COLO829 (cell line): ENCODE data around the gene UBTD2.
A peak's percentile ranks its signal among the peaks of the same experiment; 100 is the strongest.

Source experiments
- DNase-seq: peaks from one replicate; pipeline ENCODE4 v3.0.0; 2012; ENCODE audit warnings: low spot score

The UBTD2 gene

DNA sequence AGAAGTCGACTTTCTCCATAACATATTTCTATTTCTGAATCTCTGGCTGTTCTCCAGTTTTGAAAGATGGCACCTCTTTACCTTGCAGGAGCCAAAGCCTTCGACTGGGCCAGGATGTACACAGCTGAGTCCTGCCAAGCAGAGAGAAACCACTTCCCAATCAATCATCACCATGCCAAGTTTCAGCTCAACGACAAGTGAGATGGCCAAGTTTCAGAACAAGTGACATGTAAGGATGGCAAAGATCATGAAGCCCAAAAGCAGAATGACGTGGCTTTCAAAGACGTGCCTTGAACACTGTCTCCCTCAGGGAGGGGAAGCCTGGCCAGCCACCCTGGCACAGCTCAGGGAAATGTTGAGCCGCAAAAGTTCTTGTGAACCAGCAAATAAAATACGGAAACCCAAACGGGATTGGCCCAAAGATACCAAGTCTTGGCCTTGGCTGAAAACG lies 113.3 kb downstream of the UBTD2 start:
- DNase-seq = no peak

DNA sequence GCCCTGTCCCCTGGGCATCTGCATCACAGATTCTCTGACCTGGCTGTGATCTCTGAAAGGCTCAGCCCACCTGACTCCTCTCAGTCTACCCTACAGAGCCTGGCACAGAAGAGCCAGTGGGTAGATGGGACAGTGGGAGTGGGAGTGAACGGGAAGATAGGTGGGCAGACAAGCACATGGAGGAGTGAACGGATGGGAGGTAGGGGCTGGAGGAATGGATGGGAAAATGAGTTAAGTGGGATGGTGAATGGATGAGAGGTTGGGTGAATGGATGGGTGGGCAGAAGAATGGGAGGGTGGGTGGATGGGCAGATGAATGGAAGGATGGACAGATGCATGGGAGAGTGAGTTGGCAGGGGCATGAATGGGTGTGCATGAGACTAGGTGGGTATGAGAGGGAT lies 114.3 kb downstream of the UBTD2 start:
- DNase-seq = no peak

DNA sequence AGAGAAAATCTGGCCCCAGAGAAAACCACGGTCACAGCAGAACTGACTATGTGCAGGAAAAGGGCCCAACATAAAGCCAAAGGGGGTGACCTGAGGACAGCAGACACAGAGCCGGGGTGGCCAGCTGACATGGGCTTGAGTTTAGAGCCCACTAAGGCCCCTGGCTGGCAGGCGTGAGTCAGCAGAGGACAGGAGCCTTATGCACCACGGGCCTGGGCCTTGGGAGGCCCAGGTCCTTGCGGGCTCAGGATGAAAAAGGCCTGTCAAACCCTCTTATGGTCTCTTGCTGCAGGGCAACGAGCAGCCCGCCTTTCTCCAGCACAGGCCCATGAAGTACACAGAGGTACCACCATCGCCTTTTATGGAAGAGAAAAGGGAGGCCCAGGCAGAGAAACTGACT lies 115.3 kb downstream of the UBTD2 start:
- no peak for DNase-seq

DNA sequence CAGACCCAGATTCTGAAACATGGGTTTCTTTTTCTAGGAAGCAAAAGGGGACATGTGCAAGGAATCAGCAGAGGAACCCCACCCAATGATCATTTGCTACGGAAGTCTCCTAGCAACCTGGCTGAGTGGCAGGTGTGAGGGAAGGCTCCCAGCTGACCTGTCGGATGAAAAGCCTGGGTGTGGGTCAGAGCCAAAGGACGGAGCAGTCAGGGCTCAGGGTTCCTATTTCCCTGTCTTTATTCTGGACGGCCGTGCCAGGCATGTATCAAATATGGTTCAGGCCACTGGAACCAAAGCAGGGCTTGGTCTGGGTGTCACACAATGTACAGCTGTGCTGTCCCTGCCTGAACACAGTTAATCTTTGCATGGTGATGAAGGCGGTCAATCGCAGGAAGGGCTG lies 115.7 kb downstream of the UBTD2 start:
- no peak for DNase-seq

DNA sequence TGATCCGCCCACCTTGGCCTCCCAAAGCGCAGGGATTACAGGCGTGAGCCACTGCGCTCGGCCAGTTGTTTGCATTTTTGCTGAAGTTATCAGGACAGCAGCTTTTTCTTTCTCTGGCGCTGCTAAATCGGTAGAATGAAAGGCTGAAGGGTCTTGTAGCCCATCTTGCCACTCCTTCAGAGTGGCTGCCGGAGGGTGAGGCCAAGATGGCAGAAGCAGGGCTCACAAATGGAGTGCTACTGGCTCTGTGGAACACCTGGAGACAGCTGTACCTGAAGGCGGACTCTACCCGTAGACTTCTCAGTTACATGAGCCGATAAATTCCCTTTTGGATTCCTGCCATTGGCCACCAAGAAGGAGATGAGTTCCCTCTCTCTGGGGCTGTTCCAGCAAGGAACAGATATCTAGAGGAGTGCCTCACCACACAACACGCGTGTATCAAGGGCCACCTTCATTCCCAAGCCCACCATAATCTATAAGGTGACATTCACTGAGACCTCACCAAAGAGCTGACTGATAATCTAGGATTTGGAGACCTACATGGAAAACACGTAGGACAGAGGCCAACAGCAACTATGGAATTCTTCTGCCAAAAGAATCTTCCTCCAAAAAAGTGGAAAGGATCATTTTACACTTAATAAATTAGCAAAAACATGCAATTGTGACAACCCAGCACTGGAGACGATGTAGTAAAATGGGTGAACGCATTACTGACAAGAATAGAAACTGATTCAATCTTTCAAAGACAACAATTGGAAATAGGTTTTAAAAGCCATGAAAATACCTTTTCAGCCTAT lies 117.3 kb downstream of the UBTD2 start:
- DNase-seq = no peak

DNA sequence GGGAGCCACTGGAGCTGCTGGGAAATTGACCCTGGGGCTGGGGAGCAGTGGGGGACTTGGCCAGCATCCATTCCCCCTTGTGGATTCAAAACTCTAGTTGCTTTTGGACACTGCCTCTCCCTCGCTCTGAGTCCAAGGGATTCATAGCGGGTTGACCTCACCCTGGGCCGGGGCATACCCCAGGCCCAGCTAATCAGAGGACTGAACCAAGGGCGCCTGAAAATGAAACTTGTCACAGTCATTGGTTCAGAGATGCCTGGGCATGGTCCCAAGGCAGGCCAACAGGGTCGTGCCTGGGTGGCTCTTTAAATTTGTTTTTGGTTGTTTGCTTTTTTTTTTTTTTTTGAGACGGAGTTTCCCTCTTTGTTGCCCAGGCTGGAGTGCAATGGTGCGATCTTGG lies 118.1 kb downstream of the UBTD2 start:
- no peak for DNase-seq

DNA sequence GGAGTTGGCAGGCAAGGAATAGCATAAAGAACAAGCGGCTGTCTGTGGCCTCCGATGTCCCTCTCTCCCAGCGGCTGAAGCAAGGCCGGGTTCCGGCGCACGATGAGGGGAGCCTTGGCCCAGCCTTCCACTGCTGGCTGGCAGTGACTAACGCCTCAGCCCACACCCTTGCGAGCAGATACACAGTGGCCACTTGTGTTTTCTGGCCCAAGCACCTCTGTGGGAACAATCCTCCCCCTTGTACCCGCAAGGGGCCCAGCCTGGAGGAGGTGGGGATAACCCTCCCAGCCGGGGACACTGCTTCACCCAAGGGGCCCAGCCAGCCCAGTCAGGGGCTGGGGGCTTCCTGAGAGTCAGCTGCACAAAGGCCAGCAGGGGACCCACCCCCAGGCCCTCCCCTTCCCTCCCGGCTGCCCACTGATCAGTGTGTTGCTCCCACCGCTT lies 118.8 kb downstream of the UBTD2 start:
- DNase-seq = peak; percentile 78

DNA sequence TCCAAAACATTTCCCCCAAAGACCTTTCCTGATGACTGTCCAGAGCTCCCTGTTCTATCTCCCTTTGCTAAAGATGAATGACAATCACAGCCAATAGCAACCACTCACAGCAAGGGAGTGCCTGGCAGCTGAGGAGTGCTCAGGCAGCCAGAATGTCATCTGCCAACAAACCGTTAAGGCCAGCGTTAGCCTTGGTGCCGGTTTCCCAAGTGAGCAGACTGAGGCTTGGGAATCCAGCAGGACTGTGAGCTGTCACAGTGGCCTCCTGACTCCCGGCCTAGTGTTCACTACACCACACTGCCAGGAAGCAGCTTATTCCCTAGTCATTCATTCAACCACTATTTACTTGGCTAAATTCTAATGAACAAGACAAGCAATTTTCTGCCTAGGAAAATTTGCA lies 120.2 kb downstream of the UBTD2 start:
- DNase-seq = no peak

DNA sequence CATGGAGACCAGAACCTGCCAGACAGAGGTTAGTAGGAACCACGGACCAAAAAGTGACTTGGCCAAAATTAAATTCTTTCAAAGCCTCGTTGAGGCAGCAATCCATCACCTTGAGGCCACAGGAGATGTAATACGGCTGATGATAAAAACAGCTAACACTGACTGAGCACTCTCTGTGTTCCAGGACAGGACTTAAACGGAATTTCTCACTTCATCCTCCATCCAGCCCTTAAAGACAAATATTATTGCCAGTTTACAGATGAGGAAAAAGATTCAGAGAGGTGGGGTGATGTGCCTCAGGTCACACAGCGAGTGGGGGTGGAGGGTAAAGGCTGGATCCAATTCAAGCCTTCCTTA lies 120.6 kb downstream of the UBTD2 start:
- no peak for DNase-seq

DNA sequence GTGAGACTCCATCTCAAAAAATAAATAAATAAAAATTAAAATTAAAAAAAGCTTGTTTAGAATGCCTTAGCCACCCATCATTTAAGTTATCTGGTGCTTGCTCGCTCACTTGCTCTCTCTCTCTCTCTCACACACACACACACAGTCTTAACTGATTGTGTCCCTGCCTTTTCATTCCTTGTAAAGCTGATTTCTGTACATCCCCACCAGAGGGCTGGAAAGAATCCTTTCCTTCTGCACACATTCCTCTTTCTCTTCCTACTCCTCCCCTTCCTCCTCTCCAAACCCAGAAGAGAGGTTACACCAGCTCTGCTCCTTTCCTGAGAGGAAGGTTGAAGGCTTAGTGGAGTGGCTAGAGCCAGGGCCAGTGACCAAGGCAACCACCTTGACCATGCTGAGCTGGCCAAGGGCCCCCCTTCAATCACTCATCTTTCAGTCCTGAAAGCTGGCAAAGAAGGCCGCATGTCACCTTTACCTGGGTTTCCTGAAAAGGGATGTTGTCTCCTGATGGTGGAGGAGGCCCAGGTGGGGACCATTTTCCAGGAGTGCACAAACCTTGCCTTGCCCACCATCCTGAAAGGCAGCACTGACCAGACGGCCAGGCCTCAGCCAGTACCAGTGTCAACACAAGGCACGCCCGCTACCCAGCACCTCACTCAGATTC lies 121.1 kb downstream of the UBTD2 start:
- no peak for DNase-seq

DNA sequence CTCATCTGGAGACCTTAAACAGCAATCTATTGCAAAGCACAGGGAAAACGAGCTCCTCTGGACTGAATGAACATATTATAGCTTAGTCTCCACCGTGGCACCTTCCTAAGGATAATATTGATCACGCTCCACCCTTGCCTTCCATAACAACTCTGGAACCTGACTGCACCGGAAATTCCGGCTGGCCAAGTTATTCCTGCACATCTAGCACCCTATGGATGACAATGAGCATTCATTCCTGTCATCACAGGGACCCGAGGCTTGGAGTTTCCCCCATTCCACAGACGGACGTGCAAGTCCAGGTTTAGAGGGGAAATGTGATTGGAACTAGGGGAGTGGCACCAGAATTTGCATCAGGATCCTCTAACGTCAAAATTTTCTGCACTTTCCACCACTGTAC lies 123.1 kb downstream of the UBTD2 start:
- DNase-seq = no peak
